ENCODE data around the gene ITGB1BP1.

ITGB1BP1 gene, protein sequence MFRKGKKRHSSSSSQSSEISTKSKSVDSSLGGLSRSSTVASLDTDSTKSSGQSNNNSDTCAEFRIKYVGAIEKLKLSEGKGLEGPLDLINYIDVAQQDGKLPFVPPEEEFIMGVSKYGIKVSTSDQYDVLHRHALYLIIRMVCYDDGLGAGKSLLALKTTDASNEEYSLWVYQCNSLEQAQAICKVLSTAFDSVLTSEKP

DNA sequence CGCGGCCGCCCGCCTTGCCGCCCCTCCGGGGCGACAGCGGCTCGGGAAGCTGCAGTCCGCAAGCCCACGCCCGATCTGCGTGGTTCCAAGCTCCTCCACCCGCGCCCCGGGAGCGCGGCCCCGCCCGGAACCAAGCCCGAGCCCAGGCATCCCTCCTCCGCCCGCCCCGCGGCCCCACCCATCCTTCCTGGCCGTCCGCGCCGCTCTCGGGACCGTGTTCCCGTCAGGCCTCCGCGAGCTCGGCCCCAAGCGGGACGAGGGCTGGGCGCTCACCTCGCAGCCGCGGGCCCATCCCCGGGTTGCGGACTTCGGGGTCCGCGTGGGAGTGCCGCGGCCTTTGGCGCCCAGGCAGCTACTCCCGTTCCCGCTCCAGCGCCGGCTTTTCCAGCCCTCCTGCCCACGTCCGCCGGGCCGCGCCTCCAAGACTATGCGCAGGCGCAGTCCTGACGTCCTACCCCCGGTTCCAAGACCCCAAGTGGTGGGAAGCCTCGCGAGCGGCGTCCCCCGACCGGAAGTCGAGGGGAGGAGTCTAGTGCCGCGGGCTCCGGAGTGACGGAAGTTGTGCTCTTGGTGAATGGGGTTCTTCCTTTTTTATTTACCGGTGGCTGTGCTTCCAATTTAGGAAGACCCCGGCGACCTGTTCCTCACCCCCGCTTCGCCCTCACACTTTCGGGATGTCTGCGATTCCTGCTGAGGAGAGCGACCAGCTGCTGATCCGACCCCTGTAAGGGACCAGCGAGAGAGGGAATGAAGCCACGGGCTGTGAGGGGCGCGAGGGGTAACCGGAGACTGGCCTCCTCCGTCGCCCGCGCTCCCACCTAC, at the start of gene ITGB1BP1, which contains the start of gene CPSF3:
TSS of gene ITGB1BP1 (minus strand) at position 429 of the 822 bp plus-strand sequence. CDS start 4,831 bp downstream, outside the sequence.
TSS of gene CPSF3 (plus strand) at position 555 of the 822 bp plus-strand sequence. CDS start at position 675, 120 bp downstream.
- peak; percentile 98 for DNase-seq (ENCODE audit: low spot score)

DNA sequence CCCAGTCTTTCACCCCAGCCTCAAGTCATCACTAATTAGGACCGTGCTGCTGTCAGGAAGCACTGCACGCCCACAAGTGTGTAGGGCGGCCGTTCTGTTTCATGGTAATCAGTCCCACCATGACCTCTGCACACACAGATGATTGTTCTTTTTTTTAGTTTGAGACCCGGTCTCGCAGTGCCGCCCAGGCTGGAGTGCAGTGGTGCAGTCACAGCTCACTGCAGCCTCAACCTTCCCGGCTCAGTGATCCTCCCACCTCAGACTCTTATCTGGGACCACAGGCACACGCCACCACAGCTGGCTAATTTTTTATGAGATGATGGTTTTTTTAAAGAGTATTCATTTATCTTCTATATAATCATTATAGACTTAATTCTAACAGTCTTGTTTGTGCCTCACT, 49.2 kb upstream of the ITGB1BP1 start:
- no peak for DNase-seq (ENCODE audit: low spot score)

DNA sequence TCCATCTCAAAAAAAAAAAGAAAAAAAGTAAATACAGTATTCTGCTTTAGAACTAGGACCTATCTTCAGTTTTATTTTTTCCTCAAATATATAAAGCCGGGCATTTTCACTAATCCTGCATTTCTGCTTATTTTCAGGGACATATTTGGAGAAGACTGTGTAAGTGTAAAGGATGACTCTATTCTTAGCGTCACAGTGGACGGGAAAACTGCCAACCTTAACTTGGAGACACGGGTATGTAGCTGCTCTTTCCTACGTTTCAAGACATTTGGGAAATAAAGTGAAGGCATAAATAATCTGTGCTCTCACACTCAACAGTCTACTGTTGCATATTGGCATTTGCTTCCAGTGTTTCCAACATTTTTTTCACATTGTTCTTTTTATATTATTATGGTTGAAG, 47.9 kb upstream of the ITGB1BP1 start:
- no peak for DNase-seq (ENCODE audit: low spot score)

DNA sequence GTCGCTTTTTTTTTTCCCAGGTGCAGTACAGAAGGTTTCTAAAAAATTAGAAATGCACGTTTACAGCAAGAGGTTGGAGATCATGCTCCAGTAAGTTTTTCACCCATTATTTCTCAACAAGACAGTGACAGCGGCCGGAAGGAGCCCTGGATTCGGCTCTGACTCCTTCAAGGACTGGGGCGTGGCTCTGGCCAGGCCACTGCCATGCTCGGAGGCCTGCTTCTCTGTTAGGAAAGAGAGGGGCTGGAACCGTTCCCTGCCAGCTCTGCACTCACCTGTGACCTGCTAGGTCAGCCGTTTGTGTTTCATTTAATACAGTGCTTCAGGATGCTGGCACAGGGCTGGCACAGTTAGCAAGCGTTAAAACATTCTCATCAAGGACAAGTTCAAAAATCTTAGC, 44.4 kb upstream of the ITGB1BP1 start:
- peak; percentile 81 for DNase-seq (ENCODE audit: low spot score)

DNA sequence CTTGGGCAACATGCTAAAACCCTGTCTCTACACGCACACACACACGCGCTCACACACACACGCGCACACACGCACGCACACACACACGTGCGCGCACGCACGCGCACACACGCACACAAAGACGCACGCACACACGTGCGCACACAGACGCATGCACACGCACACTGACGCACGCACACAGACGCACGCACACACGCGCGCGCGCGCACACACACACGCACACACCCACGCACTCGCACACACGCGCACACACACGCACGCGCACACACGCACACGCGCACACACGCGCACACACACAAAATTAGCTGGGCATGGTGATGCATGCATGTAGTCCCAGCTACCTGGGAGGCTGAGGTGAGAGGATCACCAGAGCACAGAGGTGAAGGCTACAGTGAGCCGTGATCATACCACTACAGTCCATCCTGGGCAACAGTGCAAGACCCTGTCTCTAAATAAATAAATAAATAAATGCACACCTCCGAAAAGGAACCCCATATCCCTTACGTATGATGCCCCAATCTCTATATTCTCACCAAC, 42.9 kb upstream of the ITGB1BP1 start:
- no peak for DNase-seq (ENCODE audit: low spot score)

DNA sequence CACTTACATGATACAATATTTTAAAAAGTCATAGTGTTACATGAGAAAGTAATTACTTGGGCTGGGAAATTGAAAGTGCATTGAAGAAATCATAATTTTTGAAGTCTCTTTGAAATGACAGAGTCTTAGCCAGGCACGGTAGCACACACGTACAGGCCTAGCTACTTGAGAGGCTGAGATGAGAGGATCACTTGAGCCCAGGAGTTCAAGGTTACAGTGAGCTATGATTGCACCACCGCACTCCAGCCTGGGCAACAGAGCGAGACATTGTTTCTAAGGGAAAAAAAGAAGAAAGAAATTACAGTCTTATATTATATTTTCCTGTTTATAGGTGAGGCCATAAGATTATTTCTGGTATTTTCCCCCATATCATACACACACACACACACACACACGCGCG, 41.8 kb upstream of the ITGB1BP1 start:
- DNase-seq (ENCODE audit: low spot score), result no peak

DNA sequence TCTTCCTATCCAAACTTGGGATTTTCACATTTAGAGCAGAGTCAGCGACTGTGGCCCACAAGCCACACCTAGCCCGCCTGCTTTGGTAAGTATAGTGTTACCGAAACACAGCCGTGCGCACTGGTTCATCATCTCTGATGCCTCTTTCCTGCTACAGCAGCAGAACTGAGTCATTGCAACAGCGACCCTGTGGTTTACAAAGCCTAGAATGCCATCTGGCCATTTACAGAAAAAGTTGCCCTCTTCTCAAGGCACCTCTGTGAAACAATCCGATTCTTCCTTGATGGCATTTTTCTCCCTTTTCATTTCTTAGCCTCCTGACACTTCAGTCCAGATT, 40.3 kb upstream of the ITGB1BP1 start:
- DNase-seq (ENCODE audit: low spot score), result peak; percentile 27

DNA sequence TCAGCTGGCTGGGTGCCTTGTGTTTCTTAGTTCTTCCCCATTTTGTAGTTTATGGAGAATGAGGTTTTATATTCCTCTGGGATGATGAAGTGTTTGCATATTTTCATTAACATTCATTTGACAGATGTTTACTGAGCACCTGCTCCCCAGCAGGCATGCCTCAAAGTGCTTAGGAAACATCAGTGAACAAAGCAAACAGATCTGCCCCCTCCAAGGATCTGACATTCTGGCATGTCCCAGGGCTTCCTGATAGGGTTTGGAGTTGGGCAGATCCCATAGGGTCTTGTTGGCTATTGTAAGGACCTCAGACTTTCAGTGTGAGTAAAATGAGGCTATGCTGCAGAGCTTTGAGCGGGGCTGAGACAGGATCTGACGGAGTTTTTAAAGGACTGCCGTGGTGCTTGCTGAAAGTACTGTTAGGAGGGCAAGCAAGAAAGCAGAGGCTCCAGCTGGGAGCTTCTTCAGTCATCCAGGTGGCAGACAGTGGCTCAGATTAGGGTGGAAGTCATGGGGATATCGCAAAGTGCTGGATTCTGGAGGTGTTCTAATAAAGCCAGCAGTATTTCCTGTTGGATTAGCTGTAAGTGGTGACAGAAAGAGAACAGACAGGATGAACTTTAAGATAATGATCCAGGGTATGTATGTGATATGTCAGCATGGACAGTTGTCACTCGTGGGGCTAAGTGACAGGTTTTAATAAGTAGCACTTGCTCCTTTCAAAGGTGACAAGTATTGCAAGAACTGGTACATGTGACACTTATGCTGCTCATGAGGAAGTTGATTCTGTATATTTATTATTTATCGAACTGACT, 39.8 kb upstream of the ITGB1BP1 start:
- no peak for DNase-seq (ENCODE audit: low spot score)

DNA sequence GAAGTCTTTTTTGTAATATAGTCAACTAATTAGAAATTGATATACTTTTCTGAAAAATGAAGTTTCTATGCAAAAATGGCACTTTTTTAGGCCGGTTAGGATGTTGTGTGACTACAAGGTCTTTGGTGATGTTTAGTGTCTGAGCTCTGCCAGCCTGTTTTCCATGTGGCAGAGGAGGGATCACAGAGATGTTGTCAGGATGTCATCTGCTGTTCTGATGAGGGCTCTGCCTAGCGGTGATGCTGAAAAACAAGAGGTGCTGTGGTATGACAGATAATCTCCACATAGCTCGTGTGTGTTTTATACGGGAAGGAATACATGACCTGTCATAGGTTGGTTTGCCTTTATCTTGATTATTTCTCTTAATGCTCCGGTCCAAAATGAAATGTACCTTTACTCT, 39.0 kb upstream of the ITGB1BP1 start:
- DNase-seq (ENCODE audit: low spot score), result no peak

DNA sequence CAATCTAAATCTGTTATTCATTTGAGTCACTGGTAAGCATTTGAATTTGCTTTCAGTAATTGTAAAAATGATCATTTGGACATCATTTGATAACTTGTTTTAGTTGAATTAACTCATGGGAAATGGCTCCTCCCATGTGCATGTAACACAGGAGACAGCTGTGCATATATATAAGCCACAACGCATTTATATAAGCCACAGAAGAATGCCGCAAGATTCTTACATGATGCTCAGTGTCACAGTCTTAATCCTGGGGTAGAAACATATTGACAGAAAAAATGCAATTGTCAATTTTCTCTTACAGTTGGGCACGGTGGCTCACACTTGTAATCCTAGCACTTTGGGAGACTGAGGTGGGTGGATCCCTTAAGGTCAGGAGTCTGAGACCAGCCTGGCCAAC, 37.8 kb upstream of the ITGB1BP1 start:
- DNase-seq (ENCODE audit: low spot score), result no peak

DNA sequence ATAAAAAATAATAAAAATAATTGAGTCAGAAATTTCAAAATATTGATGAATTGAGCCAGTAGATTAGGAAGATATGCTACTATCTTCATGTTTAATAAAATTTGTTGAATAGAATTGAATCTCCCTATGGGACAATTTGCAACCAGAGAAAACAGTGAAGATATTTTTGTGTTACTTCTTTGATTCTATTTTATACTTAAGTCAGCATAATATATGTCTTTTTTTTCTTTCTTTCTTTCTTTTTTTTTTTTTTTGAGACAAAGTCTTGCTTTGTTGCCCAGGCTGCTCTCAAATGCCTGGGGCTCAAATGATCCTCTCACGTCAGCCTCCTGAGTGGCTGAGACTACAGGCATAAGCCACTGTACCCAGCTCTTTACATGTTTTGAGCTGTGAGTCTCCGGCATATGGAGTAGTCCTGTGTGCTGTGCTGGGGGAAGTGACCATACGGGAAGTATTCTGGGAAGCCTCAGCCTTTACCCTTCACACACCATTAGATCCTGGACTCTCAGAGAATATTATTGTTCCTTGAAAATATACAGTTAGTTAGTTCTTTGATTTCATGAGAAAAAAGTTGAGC, 37.2 kb upstream of the ITGB1BP1 start:
- DNase-seq (ENCODE audit: low spot score), result no peak

DNA sequence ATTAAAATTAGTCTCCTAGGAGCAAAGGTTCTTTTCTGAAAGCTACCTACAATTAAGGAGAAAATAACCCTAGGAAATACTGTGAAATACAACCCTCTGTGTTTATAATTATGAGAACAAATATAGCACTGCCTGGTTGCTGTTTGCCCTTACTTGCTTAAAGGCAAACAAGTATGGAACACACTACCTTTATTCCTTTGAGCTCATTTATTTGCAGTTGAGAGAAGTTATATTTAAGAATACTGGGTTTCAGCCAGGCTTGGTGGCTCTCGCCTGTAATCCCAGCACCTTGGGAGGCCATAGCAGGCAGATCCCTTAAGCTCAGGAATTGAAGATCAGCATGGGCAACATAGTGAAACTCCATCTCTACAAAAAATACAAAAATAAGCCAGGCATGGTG, 27.9 kb upstream of the ITGB1BP1 start:
- DNase-seq (ENCODE audit: low spot score), result no peak

DNA sequence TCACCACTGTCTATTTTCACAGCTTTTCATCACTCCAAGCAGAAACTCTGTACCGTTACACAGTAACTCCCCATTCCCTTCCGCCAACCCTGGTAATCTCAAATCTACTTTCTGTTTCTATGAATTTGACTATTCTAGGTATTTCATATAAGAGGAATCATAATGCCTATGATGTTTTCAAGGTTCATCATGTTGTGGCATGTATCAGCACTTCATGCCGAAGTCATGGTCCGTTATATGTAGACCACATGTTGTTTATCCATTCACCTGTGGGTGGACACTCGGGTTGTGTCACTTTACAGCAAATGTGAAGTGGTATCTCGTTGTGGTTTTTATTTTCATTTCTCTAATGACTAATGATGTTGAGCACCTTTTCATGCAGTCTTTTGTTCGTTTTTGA, 21.8 kb upstream of the ITGB1BP1 start:
- DNase-seq (ENCODE audit: low spot score), result no peak

DNA sequence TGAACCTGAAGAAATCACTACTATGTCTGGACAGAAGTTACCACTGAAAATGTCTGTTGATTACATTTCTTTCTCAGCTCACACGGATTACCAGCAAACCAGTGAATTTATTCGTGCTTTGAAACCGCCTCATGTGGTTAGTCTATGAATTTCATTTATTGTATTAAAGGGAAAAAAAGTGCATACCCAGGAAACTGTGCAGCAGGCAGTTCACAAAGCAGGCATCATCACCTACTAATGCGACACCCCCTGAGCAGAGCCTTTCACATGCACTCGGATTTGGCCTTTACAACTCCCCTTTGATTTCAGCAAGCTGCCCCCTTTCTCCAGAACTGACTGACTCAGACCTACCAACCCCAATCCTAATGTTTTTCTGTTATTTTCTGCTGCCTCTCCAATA, 20.2 kb upstream of the ITGB1BP1 start:
- no peak for DNase-seq (ENCODE audit: low spot score)

DNA sequence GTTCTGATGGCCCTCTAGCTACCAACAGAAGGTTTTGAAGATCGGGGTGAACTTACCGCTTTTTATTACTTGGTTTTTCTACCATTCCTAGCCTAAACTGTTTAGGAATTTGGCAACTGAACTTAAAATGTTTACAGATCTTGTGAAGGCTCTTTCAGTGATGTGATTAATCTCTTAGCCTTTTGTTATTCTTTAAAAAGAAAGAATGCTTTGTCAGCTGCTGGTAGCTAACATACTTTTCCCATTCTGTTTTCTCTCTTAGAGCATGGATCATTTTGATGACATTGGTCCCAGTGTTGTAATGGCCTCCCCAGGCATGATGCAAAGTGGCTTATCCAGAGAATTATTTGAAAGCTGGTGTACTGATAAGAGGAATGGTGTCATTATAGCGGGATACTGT, 18.2 kb upstream of the ITGB1BP1 start:
- DNase-seq (ENCODE audit: low spot score), result no peak

DNA sequence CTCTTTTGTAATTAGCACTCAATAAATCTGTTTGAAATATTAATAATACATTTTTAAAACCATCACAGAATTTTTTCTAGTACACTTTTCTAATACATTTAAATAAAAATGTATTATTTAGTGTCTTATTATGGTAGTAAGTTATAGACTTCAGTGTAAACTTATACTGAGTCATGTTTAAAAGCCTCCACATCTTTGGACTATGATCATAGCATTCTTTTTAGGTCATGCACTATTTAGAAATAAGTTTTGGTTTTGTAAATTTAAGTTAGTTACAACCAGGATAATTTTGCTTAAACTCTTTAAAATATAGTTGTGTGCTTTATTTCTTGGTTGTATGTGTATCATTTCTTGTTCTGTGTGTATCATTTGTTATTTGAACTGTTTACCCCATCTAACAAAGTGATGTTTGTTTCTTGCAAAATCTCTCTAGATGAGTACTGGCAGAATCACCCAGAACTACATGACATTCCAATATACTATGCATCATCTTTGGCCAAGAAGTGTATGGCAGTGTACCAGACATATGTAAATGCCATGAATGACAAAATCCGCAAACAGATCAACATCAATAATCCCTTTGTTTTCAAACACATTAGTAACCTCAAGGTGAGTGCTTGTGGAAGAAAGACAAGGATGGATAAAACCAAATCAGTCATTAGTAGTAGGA, 16.9 kb upstream of the ITGB1BP1 start:
- DNase-seq (ENCODE audit: low spot score), result no peak

DNA sequence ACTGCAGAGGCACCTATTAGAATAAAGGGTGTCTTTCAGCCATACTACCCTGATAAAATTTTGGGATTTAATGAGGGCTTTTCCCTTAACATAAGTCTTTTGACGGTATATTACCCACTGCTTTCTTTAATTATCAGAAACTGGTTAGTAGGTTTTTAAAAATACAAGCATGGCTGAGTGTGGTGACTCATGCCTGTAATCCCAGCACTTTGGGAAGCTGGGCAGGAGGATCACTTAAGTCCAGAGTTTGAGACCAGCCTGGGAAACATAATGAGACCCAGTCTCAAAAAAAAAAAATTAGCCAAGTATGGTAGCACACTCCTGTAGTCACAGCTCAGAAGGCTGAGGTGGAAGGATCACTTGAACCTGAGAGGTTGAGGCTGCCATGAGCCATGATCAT, 16.2 kb upstream of the ITGB1BP1 start:
- no peak for DNase-seq (ENCODE audit: low spot score)

DNA sequence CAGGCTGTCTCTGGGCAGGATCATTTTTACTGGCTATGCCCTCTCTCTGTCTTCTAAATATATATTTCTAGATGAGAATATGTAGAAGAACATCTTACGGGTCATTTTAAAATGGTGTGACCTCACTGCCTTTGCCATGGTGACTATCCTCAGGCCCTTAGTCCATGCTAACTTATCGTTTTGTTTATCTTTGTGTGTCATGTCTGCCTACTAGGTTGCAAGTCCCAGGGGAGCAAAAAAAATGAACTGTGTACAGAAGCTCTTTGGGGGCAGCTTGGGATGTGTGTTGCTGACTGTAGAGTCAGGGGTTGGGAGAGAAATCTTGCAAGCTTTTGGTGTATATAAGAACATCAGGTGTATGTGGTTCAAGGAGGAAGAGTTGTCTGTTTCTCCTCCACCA, 11.2 kb upstream of the ITGB1BP1 start:
- DNase-seq (ENCODE audit: low spot score), result no peak

DNA sequence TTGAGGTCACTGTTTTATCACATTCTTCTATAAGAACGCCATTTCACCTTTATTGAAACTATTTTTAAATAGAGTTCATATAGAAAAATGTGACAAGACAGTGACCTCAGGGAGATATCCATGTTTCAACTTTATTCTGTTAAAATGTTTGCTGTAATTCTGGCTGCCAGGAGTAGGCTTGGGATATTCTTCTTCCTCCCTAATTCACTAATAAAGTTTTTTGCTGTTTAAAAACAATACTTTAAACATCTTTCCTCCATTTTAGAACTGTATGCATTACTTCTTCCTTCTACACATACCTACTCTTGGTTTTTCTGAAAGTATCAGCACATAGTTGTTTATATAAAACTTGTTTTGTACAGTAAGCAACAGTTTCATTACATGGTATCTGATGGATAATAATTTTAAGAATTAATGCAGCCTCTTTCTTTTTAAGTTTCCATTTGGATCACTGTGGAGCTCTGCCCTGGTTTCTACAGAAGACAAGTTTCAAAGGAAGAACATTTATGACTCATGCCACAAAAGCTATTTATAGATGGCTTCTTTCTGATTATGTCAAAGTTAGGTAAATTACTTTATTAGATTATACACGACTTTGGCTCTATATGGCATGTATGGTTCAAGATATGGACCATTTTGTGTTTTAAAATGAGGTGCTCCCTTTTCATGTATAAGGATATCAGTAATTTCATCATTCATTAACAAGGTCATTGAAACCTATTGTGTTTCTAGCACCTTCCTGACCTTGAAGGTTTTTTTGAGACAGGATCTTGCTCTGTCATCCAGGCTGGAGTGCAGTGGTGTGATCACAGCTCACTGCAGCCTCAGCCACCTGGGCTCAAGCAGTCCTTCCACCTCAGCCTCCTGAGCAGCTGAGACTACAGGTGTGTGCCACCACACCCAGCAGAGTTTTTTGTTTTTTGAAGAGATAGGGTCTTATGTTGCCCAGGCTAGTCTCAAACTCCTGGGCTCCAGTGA, 7.3 kb upstream of the ITGB1BP1 start:
- peak; percentile 29 for DNase-seq (ENCODE audit: low spot score)

DNA sequence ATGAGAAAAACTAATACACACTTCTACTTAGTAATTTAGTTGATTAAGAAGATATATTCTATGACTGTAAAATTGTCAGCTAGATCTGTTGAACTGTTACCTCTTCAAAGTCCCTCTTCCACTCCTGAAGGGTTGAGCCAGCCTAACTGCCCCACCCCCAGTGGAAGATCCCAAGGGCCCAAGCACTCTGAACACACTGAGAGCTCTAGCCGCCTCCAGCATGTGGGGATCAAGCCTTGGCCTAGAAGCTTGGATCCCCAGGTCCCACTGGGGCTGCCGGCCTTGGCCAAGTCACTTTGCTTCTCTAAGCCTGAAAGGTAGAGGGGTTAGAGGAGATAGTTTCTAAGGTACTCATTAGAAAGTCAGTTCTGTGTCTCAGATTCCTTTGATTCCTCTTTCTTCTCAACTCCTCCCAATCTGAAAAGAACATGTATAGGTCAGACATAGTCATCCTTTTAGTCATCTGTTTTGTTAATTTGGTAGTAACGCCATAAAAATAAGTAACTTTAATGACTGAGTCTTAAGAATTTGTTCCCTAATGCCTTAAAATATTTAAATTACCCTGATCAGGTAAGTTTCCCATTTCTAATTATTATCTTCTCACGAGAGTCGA, 5.7 kb upstream of the ITGB1BP1 start:
- DNase-seq (ENCODE audit: low spot score), result no peak

Data from kidney tubule cell (primary cell).